ENCODE measurements around the gene RGS19. TPM values are rescaled to one million over a fixed set of nuclear protein-coding genes. Genes with fewer than 3 reads are reported as not detected.

Gene RGS19
- polyA plus RNA-seq, 1 donor (not counting 4 experiments of a cell fraction or from before 2014, with no cell fraction given) = 11.8 TPM

DNA sequence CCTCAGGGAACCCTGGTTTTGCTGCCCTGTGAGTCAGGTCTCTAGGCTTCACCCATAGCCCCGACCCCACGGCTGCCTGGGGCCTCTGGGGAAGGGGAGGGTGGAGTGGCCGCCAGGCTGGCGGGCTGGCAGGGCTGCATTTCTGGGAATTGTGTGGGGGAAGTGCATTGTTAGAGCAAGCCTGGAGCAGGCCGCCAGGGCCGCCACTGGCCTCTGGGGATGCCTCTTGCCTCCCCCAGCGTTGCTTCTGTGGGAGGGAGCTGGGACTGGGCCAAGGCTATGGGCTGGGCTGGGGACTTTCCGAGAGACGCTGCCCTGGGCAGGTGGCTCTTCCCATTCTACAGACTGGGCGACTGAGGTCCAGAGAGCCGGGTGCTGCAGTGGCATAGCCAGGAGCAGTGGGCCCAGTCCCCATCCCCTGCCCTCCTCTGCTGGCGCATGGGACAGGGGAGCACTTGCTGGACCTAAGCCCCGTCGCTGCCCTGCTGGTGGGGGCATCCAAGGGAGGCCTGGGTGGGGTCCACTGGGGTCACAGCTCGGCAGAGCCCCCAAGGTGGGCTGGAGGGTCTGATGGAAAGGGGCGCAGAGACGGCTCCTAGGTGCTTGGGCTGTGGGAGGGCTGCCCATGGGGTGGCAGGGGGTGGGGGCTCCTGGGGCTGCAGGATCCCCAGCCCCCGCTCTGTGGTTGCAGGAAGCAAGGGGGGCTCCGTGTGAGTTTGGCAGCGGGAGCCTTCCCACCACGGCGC lies 23.3 kb downstream of the RGS19 start:
- H3K79me2 ChIP-seq (ENCODE audit: control insufficient read depth, insufficient read depth, low read length) = no peaks in the 10 kb centered on the region
- no peaks in the 10 kb centered on the region for H3K36me3 ChIP-seq (ENCODE audit: control insufficient read depth in 2 of 2, extremely low read depth in 1 of 2, insufficient read depth in 2 of 2, low read length in 2 of 2)
- H3K27me3 ChIP-seq (ENCODE audit: control insufficient read depth, extremely low read depth, insufficient read depth, low read length) = no peaks in the 10 kb centered on the region
- H4K20me1 ChIP-seq (ENCODE audit: control insufficient read depth, extremely low read depth, insufficient read depth, low read length) = peaks cover 2% of the 10 kb centered on the region
- no peak for TF ChIP-seq CTCF (optimal IDR thresholded peaks at IDR 0.05 in 1 of 3, IDR thresholded peaks at IDR 0.05 in 1 of 3, conservative IDR thresholded peaks at IDR 0.05 in 1 of 3; ENCODE audit: extremely low read depth in 1 of 3, insufficient read depth in 2 of 3, low read length in 3 of 3)
- TF ChIP-seq EZH2 (IDR thresholded peaks at IDR 0.05; ENCODE audit: low read length) = no peak
- dilution Hi-C loops (cut with MboI; ENCODE audit: extremely low pct_ligation_motif_present, low sequenced_read_pairs) = no loop called here
- no peak overlapping the region for H3K27ac ChIP-seq (ENCODE audit: control insufficient read depth, insufficient read depth, low read length)
- no peak overlapping the region for H3K4me2 ChIP-seq (ENCODE audit: control insufficient read depth, extremely low read depth, insufficient read depth, low read depth, low read length)
- FAIRE-seq = no peak
- H3K9me1 ChIP-seq (ENCODE audit: control insufficient read depth, extremely low read depth, insufficient read depth, low read length) = no peaks in the 10 kb centered on the region
- H2AFZ ChIP-seq (ENCODE audit: control insufficient read depth, low read length) = no peak overlapping the region
- H3K9ac ChIP-seq (ENCODE audit: control insufficient read depth, extremely low read depth, insufficient read depth, low read length) = no peak overlapping the region
- peaks cover 28% of the 10 kb centered on the region for H3K4me1 ChIP-seq (ENCODE audit: control insufficient read depth, extremely low read depth, insufficient read depth, low read length)
- H3K9me3 ChIP-seq (ENCODE audit: control insufficient read depth, low read depth, low read length) = no peaks in the 10 kb centered on the region
- no peak for DNase-seq (ENCODE audit: low read depth, low spot score)
- H3K4me3 ChIP-seq (ENCODE audit: control insufficient read depth in 2 of 3, extremely low read depth in 1 of 3, insufficient read depth in 2 of 3, low read depth in 1 of 3, low read length in 3 of 3) = no peak overlapping the region

GRCh38 chr20:64055396-64055892 lies 23.9 kb downstream of the RGS19 start:
- H3K79me2 ChIP-seq (ENCODE audit: control insufficient read depth, insufficient read depth, low read length) = no peaks in the 10 kb centered on the region
- H2AFZ ChIP-seq (ENCODE audit: control insufficient read depth, low read length) = no peak overlapping the region
- peaks cover 2% of the 10 kb centered on the region for H4K20me1 ChIP-seq (ENCODE audit: control insufficient read depth, extremely low read depth, insufficient read depth, low read length)
- dilution Hi-C loops (cut with MboI; ENCODE audit: extremely low pct_ligation_motif_present, low sequenced_read_pairs) = no loop called here
- H3K36me3 ChIP-seq (ENCODE audit: control insufficient read depth in 2 of 2, extremely low read depth in 1 of 2, insufficient read depth in 2 of 2, low read length in 2 of 2) = no peaks in the 10 kb centered on the region
- no peak for DNase-seq (ENCODE audit: low read depth, low spot score)
- peaks cover 28% of the 10 kb centered on the region for H3K4me1 ChIP-seq (ENCODE audit: control insufficient read depth, extremely low read depth, insufficient read depth, low read length)
- no peak overlapping the region for H3K9ac ChIP-seq (ENCODE audit: control insufficient read depth, extremely low read depth, insufficient read depth, low read length)
- no peak for TF ChIP-seq EZH2 (IDR thresholded peaks at IDR 0.05; ENCODE audit: low read length)
- TF ChIP-seq CTCF (optimal IDR thresholded peaks at IDR 0.05 in 1 of 3, IDR thresholded peaks at IDR 0.05 in 1 of 3, conservative IDR thresholded peaks at IDR 0.05 in 1 of 3; ENCODE audit: extremely low read depth in 1 of 3, insufficient read depth in 2 of 3, low read length in 3 of 3) = no peak
- FAIRE-seq = no peak
- peaks cover 4% of the 10 kb centered on the region for H3K27me3 ChIP-seq (ENCODE audit: control insufficient read depth, extremely low read depth, insufficient read depth, low read length)
- H3K9me1 ChIP-seq (ENCODE audit: control insufficient read depth, extremely low read depth, insufficient read depth, low read length) = no peaks in the 10 kb centered on the region
- H3K27ac ChIP-seq (ENCODE audit: control insufficient read depth, insufficient read depth, low read length) = no peak overlapping the region
- no peaks in the 10 kb centered on the region for H3K9me3 ChIP-seq (ENCODE audit: control insufficient read depth, low read depth, low read length)
- no peak overlapping the region for H3K4me3 ChIP-seq (ENCODE audit: control insufficient read depth in 2 of 3, extremely low read depth in 1 of 3, insufficient read depth in 2 of 3, low read depth in 1 of 3, low read length in 3 of 3)
- no peak overlapping the region for H3K4me2 ChIP-seq (ENCODE audit: control insufficient read depth, extremely low read depth, insufficient read depth, low read depth, low read length)
